ENCODE data around the gene CAPZA1. TPM values are rescaled to one million over a fixed set of nuclear protein-coding genes. Genes with fewer than 3 reads are reported as not detected.

The CAPZA1 gene
- total RNA-seq, 2 experiments from 2014 or later = 234 TPM

- H3K4me2 ChIP-seq (ENCODE audit: low read length) = no peak overlapping the region
- CTCF ChIA-PET (ENCODE audit: unreplicated experiment) = no interaction called here
- H3K4me1 ChIP-seq (ENCODE audit: insufficient read depth, low read length, poor library complexity, severe bottlenecking) = no peaks in the 10 kb centered on the region
- no peak overlapping the region for H3K4me3 ChIP-seq (ENCODE audit: low read depth, low read length, poor library complexity, severe bottlenecking)
- H3K27ac ChIP-seq (ENCODE audit: low read depth, low read length, poor library complexity, severe bottlenecking) = no peak overlapping the region
- H3K79me2 ChIP-seq (ENCODE audit: insufficient read depth, low read depth, low read length) = no peaks in the 10 kb centered on the region
- POLR2A ChIA-PET = no interaction called here
- H2AFZ ChIP-seq (ENCODE audit: low read length) = no peak overlapping the region
- no peaks in the 10 kb centered on the region for H3K9me3 ChIP-seq (ENCODE audit: low read length)
- H3K36me3 ChIP-seq (ENCODE audit: insufficient read depth, low read length) = no peaks in the 10 kb centered on the region
- H4K20me1 ChIP-seq (ENCODE audit: insufficient read depth, low read length) = no peaks in the 10 kb centered on the region
- intact Hi-C loops (cut with micrococcal nuclease; ENCODE audit: unreplicated experiment) = no loop called here
- no peak for DNase-seq (ENCODE audit: low spot score)
- no peaks in the 10 kb centered on the region for H3K9me2 ChIP-seq (ENCODE audit: insufficient read depth, low read length)
- BruUV-seq (replicated peaks) = no TSS peak
- no peak for TF ChIP-seq CTCF (conservative IDR thresholded peaks at IDR 0.05; ENCODE audit: low read length)
- TF ChIP-seq EZH2phosphoT487 (IDR thresholded peaks at IDR 0.05; ENCODE audit: borderline replicate concordance, low read depth, low read length) = no peak
Measured at GRCh38 chr1:112687361-112687760, 67.7 kb downstream of the CAPZA1 start.

- ChIA-PET CTCF (ENCODE audit: unreplicated experiment) (no interaction called here), POLR2A (no interaction called here)
- H3K27ac ChIP-seq (ENCODE audit: low read depth, low read length, poor library complexity, severe bottlenecking) = no peak overlapping the region
- H4K20me1 ChIP-seq (ENCODE audit: insufficient read depth, low read length) = no peaks in the 10 kb centered on the region
- BruUV-seq (replicated peaks) = no TSS peak
- no peak overlapping the region for H3K4me3 ChIP-seq (ENCODE audit: low read depth, low read length, poor library complexity, severe bottlenecking)
- no peaks in the 10 kb centered on the region for H3K4me1 ChIP-seq (ENCODE audit: insufficient read depth, low read length, poor library complexity, severe bottlenecking)
- intact Hi-C loops (cut with micrococcal nuclease; ENCODE audit: unreplicated experiment) = no loop called here
- H2AFZ ChIP-seq (ENCODE audit: low read length) = no peak overlapping the region
- no peak for DNase-seq (ENCODE audit: low spot score)
- no peak overlapping the region for H3K4me2 ChIP-seq (ENCODE audit: low read length)
- TF ChIP-seq CTCF (conservative IDR thresholded peaks at IDR 0.05; ENCODE audit: low read length) = no peak
- no peak for TF ChIP-seq EZH2phosphoT487 (IDR thresholded peaks at IDR 0.05; ENCODE audit: borderline replicate concordance, low read depth, low read length)
- H3K79me2 ChIP-seq (ENCODE audit: insufficient read depth, low read depth, low read length) = no peaks in the 10 kb centered on the region
- no peaks in the 10 kb centered on the region for H3K9me2 ChIP-seq (ENCODE audit: insufficient read depth, low read length)
- H3K9me3 ChIP-seq (ENCODE audit: low read length) = no peaks in the 10 kb centered on the region
- H3K36me3 ChIP-seq (ENCODE audit: insufficient read depth, low read length) = no peaks in the 10 kb centered on the region
Measured at GRCh38 chr1:112687785-112688496, 68.3 kb downstream of the CAPZA1 start.

- Histone ChIP-seq H3K9me2 (ENCODE audit: insufficient read depth, low read length) (no peaks in the 10 kb centered on the region), H3K4me2 (ENCODE audit: low read length) (no peak overlapping the region), H3K27ac (ENCODE audit: low read depth, low read length, poor library complexity, severe bottlenecking) (no peak overlapping the region), H3K9me3 (ENCODE audit: low read length) (no peaks in the 10 kb centered on the region), H3K4me3 (ENCODE audit: low read depth, low read length, poor library complexity, severe bottlenecking) (no peak overlapping the region), H2AFZ (ENCODE audit: low read length) (no peak overlapping the region), H3K36me3 (ENCODE audit: insufficient read depth, low read length) (no peaks in the 10 kb centered on the region), H3K79me2 (ENCODE audit: insufficient read depth, low read depth, low read length) (no peaks in the 10 kb centered on the region), H4K20me1 (ENCODE audit: insufficient read depth, low read length) (no peaks in the 10 kb centered on the region), H3K4me1 (ENCODE audit: insufficient read depth, low read length, poor library complexity, severe bottlenecking) (no peaks in the 10 kb centered on the region)
- intact Hi-C loops (cut with micrococcal nuclease; ENCODE audit: unreplicated experiment) = no loop called here
- ChIA-PET POLR2A (interaction anchor here (0.6 to 1.2 kb wide), 2 partner anchors 13 to 26 kb away, joined by 3 to 4 read pairs; no protein-coding TSS in a partner anchor), CTCF (ENCODE audit: unreplicated experiment) (no interaction called here)
- TF ChIP-seq EZH2phosphoT487 (IDR thresholded peaks at IDR 0.05; ENCODE audit: borderline replicate concordance, low read depth, low read length) (no peak), CTCF (conservative IDR thresholded peaks at IDR 0.05; ENCODE audit: low read length) (no peak)
- no TSS peak for BruUV-seq (replicated peaks)
- DNase-seq (ENCODE audit: low spot score) = no peak
Measured at GRCh38 chr1:112688781-112689193, 69.2 kb downstream of the CAPZA1 start.

Data from OCI-LY7 (cell line).